Stimulated activated CD4-positive, alpha-beta T cell treated with anti-CD3 and anti-CD28 coated beads, Interleukin-15, amount 100 ng/mL, for 48 hours (primary cell): Measurements from ENCODE around the gene DNAH11.

Experiments
- DNase-seq, 2 donors: peaks; one replicate each; pipeline ENCODE4 v3.0.0-alpha.2; 2020; ENCODE audit warnings: low read depth in 2 of 2

The DNAH11 gene

DNA sequence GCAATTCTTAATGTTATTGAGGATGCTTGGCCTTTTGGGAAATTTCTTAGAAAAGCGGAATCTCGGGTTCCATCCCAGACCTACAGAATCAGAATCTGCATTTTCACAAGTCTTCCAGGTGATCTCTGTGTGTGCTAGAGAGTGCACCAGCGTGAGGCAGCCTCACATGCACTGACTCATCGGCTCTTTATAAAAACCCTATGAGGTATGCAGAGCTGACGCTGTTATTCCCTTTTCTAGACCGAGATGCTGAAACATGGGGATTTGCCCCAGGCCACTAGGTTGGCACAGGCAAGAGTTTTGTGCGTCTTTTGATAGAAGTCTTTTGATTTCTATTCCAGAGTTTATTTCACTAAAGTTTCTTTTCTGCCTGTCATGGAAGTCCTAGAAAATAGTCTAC, 341.7 kb downstream of the DNAH11 start:
- no peak for DNase-seq

- no peak for DNase-seq
These were observed 343.6 kb downstream of the DNAH11 start for GRCh38 chr7:21886396-21886795.

GRCh38 chr7:21887353-21887752, 344.5 kb downstream of the DNAH11 start:
- DNase-seq = no peak

- DNase-seq = no peak
These were observed 344.9 kb downstream of the DNAH11 start for GRCh38 chr7:21887779-21888178.

GRCh38 chr7:21891291-21891690, 348.5 kb downstream of the DNAH11 start:
- DNase-seq = no peak

DNA sequence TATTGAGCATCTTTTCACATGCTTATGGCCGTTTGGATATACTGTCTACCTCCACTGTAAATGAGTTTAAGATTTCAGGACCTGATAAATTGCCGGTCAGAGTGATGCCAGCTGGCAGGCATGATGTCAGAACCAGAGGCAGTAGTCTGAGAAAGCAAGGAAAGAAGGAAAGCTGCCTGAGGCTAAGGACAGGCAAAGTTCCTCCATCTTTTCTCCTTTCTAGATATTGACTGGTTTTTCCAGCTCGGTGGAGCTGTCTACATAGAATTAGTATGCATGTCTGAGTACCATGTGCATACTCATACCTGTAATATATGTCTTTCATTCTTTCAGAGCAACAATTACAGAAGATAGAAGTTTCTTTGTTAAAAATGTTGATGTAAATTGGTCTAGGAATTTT, 350.6 kb downstream of the DNAH11 start:
- no peak for DNase-seq

DNA sequence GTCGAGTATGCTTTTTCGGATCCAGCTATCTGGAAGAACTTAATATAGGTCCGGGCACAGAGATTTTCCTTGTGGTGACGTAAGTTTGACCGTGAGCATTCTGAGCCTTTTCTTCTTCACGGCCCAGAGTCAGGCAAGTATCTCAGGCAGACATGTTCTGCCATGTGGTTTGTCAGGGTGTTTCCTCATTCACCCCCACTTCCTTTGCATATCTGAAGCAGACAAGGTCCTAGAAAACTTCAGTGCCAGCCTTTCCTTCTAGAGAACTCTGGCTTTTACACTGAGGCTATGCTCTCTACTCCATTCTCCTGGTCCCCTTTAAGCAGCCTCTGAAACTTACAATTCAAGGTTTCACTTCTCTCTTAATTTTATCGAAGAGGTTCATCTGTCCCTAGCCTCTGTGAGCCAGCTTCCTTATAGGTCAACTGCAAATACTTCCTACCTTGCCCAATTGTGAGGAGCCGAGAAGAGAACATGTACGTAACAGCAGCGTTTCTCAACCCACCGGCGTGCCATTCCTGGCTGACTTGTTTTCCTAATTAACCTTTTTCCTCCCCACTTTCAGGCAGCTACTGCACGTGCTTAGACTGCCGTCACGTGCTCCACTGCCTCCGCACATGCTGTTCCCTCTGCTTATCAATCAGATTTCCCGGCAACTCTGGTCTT, 355.6 kb downstream of the DNAH11 start:
- DNase-seq = no peak

DNA sequence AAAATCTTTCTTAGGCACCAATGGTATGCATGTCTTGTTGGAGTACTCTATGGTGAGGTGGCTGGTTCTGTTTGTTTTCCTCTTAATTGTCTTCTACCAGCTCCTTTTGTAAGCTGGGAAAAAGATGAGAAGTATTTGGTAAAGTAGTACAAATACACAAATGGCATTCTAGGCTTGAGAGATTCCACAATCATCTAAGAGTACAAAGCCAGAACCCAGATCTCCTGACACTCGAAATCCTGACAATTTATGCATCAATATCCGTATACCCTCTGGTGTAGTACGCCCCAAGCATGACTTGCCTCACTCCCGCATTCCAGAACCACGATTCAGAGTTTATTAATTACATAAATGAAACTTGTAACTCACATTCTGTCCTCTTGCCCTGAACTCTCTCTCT, 359.4 kb downstream of the DNAH11 start:
- DNase-seq = no peak

GRCh38 chr7:21903020-21903786, 360.4 kb downstream of the DNAH11 start:
- no peak for DNase-seq

DNA sequence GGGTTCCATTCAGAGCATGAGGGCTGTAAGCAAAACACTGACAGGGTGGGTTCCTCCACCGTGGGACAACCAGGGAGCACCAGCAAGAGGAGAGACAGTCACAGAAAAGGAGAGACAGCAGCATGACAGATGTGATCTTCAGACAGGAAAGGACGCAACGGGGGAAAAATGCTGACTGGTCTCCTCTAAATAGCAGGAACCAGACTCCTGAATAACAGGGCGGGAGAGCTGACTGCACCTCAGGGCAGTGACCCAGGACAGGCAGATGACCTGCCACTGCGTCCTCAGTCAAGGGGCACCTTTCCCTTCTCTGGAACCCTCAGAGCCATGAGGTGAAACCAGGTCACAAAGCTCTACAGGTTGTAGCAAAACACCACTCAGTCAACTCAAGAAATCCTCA, 365.9 kb downstream of the DNAH11 start:
- DNase-seq = no peak

- no peak for DNase-seq
These were observed 367.4 kb downstream of the DNAH11 start for GRCh38 chr7:21910253-21910652.

GRCh38 chr7:21911341-21911875, 368.6 kb downstream of the DNAH11 start:
- no peak for DNase-seq

- DNase-seq = no peak
These were observed 369.5 kb downstream of the DNAH11 start for GRCh38 chr7:21912305-21912704.

DNA sequence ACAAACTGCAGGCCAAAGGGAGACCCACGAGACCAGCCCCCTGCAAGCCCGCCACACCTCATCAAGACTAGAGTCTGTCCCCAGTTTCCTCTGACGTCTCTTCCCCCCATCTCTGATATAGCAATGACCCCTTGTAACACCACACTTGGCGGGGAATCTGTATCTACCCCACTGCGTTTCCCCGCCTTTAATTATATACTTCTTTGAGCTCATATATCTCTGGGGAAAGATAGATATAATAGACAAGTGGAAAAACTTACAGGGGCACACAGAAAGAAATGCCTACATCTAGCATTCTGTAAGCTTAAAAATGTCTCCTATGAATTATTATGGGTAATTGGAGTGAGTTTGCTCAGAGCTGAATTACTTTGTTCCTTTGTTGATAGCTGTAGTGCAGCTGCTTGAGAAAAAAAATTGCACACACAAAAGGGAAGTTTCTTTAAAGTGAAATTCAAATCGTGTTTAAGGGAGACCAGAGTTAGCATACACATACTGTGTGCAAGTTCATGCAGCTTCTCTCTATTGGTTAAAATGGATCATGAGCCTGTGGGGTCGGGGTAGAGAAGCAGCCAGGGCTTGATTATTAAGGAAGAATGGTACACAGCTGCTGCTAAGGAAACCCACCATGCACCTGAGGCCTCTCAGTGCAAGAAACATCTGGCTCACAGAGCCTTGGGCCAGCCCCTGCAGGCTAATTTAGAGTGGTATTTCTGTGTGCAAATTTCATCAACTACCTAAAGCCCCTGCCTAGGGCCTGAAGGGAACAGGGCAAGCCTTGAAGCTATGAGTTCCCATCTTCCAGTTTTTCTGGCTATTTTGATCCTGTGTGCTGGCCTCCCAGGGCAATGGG, 370.3 kb downstream of the DNAH11 start:
- DNase-seq = no peak

DNA sequence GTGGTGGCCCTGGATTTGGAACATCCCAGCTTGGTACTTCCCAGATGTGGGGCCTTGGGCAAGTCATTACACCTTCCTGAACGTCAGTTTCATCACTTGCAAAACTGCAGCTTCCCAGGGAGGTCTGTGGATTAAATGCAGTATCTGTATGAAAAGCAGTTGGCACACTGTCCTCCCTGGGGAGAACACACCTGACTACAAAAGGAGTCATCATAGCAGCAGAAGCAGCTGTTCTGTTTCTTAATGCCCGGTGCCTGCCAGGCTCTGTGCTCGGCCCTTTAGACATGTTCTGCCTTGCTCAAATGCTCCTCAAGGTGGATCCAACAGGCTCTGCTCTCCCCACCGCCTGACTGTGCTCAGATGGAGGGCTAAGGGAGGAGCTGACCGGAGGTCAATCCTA, 371.8 kb downstream of the DNAH11 start:
- DNase-seq = no peak

DNA sequence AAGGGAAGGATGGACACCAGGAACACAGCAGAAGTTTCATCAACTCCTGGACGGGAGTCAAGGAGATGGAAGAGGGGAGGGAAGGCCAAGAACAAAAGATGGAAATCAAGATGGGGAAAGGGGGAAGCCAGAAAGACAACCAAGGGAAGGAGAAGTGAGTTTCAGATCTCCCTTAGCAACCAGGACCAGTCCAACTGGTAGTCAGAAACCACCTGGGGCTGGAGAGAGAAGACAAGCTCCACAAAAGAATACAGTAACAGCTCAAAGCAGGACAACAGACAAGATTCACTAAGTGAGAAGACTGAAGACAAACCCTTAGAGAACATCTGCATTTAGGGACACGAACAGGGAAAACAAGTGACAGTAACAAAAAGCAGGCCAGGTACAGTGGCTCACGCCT, 372.3 kb downstream of the DNAH11 start:
- no peak for DNase-seq

DNA sequence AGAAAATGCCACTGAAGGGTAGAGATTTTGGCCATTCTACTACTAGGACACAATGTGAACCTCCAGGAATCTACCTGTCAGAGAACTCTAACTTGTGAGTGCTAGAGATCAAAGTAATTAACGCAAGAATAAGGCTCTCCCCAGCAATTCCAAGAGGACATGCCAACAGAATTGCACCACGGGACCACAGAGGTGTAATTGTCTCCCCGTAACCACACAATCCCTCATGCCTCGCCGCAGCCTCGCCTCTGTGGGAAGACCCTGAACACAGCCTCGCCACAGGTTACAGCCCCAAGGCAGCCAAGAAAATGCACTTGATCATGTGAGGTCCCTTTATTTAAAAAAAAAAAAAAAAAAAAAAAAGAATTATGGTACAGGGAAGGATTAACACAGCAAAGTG, 373.3 kb downstream of the DNAH11 start:
- DNase-seq = no peak

GRCh38 chr7:21916629-21917028, 373.8 kb downstream of the DNAH11 start:
- no peak for DNase-seq

- DNase-seq = no peak
These were observed 375.4 kb downstream of the DNAH11 start for GRCh38 chr7:21918216-21918615.

DNA sequence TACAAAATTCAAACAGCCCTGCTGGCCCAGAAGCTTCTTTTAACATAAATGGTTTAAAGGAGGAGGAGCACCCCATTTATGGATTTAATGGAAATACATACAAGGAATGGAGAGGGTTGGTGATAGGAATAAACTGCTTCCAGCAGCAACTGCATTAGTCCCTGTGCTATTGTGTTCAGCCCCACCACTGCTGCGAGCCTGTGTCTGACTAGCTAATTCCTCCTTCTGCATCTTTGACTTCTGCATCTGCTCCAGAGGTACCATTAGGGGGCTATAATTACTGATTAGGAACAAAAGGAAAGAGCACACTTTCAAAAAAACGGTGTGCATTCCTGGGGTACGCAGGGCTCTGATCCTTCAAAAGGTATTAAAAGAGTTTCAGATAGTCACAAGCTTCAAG, 378.1 kb downstream of the DNAH11 start:
- DNase-seq = no peak

DNA sequence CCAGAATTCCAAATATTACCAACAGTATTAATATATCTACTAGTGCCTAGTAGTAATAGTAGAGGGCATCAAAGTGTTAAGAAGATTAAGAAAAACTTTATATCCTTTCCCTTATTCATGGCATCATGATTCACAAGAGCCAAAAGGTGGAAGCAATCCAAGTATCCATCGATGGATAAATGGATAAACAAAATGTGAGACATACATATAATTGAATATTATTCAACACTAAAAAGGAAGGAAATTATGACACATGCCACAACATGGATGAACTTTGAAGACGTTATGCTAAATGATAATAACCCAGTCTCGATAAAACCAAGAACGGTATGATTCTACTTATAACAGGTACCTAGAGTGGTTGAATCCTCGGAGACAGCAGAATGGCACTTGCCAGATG, 379.8 kb downstream of the DNAH11 start:
- no peak for DNase-seq

DNA sequence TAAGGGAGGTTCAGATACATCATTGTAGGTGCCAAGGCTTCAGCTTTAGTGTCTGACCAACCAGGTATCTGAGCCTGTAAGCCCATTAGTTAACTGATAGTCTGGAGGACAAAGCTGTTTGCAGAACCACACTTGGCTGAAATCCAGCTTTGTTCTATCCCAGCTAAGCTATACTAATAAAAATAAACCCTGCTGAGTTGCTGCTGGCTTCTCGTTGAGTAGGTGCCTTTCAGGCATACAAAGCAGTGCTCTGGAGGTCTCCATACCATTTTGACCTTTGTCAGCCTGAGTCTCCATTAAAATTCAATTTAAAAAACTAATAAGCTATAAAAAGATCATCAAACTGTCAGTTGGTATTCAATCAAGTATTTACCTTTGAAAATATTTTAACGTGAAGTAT, 380.8 kb downstream of the DNAH11 start:
- no peak for DNase-seq
